HG03196 (cell line): ENCODE results near the gene MGMT.

Source experiments
- ATAC-seq: cut with Tn5 transposase; IDR thresholded peaks from one replicate; pipeline ENCODE4 v1.9.1; 2021; ENCODE audit not compliant: unreplicated experiment

The MGMT gene

GRCh38 chr10:129517680-129518057, 50.6 kb downstream of the MGMT start:
- ATAC-seq, result no peak

- ATAC-seq, result no peak
Observed at GRCh38 chr10:129518793-129519192, 51.8 kb downstream of the MGMT start.

- ATAC-seq, result no peak
Observed at GRCh38 chr10:129520440-129521080, 53.5 kb downstream of the MGMT start.

GRCh38 chr10:129521161-129522025, 54.4 kb downstream of the MGMT start:
- ATAC-seq, result no peak

- no peak for ATAC-seq
Observed at GRCh38 chr10:129522041-129522585, 55.1 kb downstream of the MGMT start.

- no peak for ATAC-seq
Observed at GRCh38 chr10:129523031-129523722, 56.1 kb downstream of the MGMT start.

GRCh38 chr10:129523723-129524316, 56.8 kb downstream of the MGMT start:
- no peak for ATAC-seq

- no peak for ATAC-seq
Observed at GRCh38 chr10:129524936-129525335, 57.9 kb downstream of the MGMT start.

GRCh38 chr10:129525401-129525801, 58.4 kb downstream of the MGMT start:
- ATAC-seq, result no peak

- no peak for ATAC-seq
Observed at GRCh38 chr10:129526943-129527342, 59.9 kb downstream of the MGMT start.

GRCh38 chr10:129528376-129528978, 61.4 kb downstream of the MGMT start:
- ATAC-seq, result no peak

GRCh38 chr10:129530581-129530980, 63.5 kb downstream of the MGMT start:
- no peak for ATAC-seq

- no peak for ATAC-seq
Observed at GRCh38 chr10:129531195-129531968, 64.3 kb downstream of the MGMT start.

- no peak for ATAC-seq
Observed at GRCh38 chr10:129531969-129532660, 65.1 kb downstream of the MGMT start.

GRCh38 chr10:129532838-129533237, 65.8 kb downstream of the MGMT start:
- no peak for ATAC-seq

GRCh38 chr10:129533281-129533680, 66.2 kb downstream of the MGMT start:
- no peak for ATAC-seq

GRCh38 chr10:129534826-129535225, 67.8 kb downstream of the MGMT start:
- no peak for ATAC-seq

GRCh38 chr10:129536336-129536735, 69.3 kb downstream of the MGMT start:
- no peak for ATAC-seq

GRCh38 chr10:129537151-129537550, 70.1 kb downstream of the MGMT start:
- ATAC-seq, result no peak
